SK-N-SH (cell line): Measurements from ENCODE around the gene HDAC7. TPM values are rescaled to one million over a fixed set of nuclear protein-coding genes. Genes with fewer than 3 reads are reported as not detected.

Experiments used
- CTCF ChIA-PET: fragments of 300-600, 350-600 bp; formaldehyde crosslinking; extraction: SDS; loops from one replicate; lab custom pipeline; 2021; lab: Yijun Ruan, JAX
- POLR2A ChIA-PET: fragments of 350-600 bp; sonication (Branson Sonifier 250); formaldehyde crosslinking; extraction: SDS; loops from one replicate; lab custom pipeline; 2020; ENCODE audit warnings: antibody characterized with exemption, inconsistent platforms; lab: Yijun Ruan, JAX
- DNase-seq: peaks from one replicate; pipeline ENCODE4 v3.0.0; 2012
- H2AFZ ChIP-seq: fragments of 200-600 bp; sonication (generic); 2 replicates; pipeline ENCODE4 v1.8.1; 2016; ENCODE audit warnings: antibody characterized with exemption, mild to moderate bottlenecking, low read depth
- H3F3A ChIP-seq: fragments of 200-600 bp; sonication (generic); replicated peaks from 2 replicates; pipeline ENCODE3; 2016; ENCODE audit warnings: antibody characterized with exemption, mild to moderate bottlenecking; ENCODE audit not compliant: insufficient read depth
- H3K27ac ChIP-seq, 2 experiments: fragments of 200-500 bp in 1 of 2; fragments of 200-600 bp in 1 of 2; sonication (Bioruptor generic) in 1 of 2; sonication (generic), shearing (Covaris generic) in 1 of 2; 2 replicates each; pipeline versions ENCODE4 v1.5.1 to v1.6.1; 2014 to 2016; ENCODE audit warnings: low read depth in 2 of 2, inconsistent platforms in 1 of 2, low read length in 1 of 2, mild to moderate bottlenecking in 1 of 2, mixed read lengths in 1 of 2
- H3K27me3 ChIP-seq: fragments of 200-600 bp; sonication (generic), shearing (Covaris generic); 2 replicates; pipeline ENCODE4 v1.6.1; 2016; ENCODE audit warnings: mixed run types; ENCODE audit not compliant: insufficient read depth
- H3K36me3 ChIP-seq, 2 experiments: fragments of 200-500 bp in 1 of 2; fragments of 200-600 bp in 1 of 2; sonication (Bioruptor generic) in 1 of 2; sonication (generic) in 1 of 2; replicated peaks in 1 of 2; 2 replicates each; pipeline versions ENCODE3 to v1.5.1; 2014 to 2016; ENCODE audit warnings: low read length in 1 of 2, mild to moderate bottlenecking in 1 of 2; ENCODE audit not compliant: insufficient read depth in 2 of 2, control insufficient read depth in 1 of 2
- H3K4me1 ChIP-seq, 2 experiments: fragments of 200-500 bp in 1 of 2; fragments of 200-600 bp in 1 of 2; sonication (Bioruptor generic) in 1 of 2; sonication (generic), shearing (Covaris generic) in 1 of 2; 2 replicates each; pipeline versions ENCODE4 v1.5.1 to v1.6.1; 2014 to 2016; ENCODE audit warnings: low read depth in 1 of 2, low read length in 1 of 2, mixed run types in 1 of 2; ENCODE audit not compliant: insufficient read depth in 2 of 2, control insufficient read depth in 1 of 2
- H3K4me2 ChIP-seq: fragments of 200-600 bp; sonication (generic), shearing (Covaris generic); 2 replicates; pipeline ENCODE4 v1.6.1; 2017; ENCODE audit warnings: mixed run types
- H3K4me3 ChIP-seq, 2 experiments: fragments of 200-500 bp in 1 of 2; fragments of 200-600 bp in 1 of 2; sonication (Bioruptor generic) in 1 of 2; sonication (generic), shearing (Covaris generic) in 1 of 2; 2 replicates each; pipeline versions ENCODE4 v1.5.1 to v1.8.1; 2014 to 2016; ENCODE audit warnings: low read depth in 2 of 2, inconsistent platforms in 1 of 2, low read length in 1 of 2, mild to moderate bottlenecking in 1 of 2, mixed read lengths in 1 of 2, moderate library complexity in 1 of 2
- H3K79me2 ChIP-seq: fragments of 200-600 bp; sonication (generic); 2 replicates; pipeline ENCODE4 v1.8.1; 2017; ENCODE audit warnings: mild to moderate bottlenecking; ENCODE audit not compliant: insufficient read depth
- H3K9ac ChIP-seq: fragments of 200-600 bp; sonication (generic); 2 replicates; pipeline ENCODE4 v1.6.1; 2017; ENCODE audit warnings: mixed run types
- H3K9me2 ChIP-seq: fragments of 200-600 bp; sonication (generic); 2 replicates; pipeline ENCODE4 v1.6.1; 2017; ENCODE audit warnings: mixed run types
- H3K9me3 ChIP-seq: fragments of 200-600 bp; sonication (generic); 2 replicates; pipeline ENCODE4 v1.6.1; 2017; ENCODE audit warnings: mixed run types, mild to moderate bottlenecking, moderate library complexity
- H4K20me1 ChIP-seq: fragments of 200-600 bp; sonication (generic); 2 replicates; pipeline ENCODE4 v1.6.1; 2017; ENCODE audit warnings: mild to moderate bottlenecking, mixed run types; ENCODE audit not compliant: insufficient read depth
- ELF1 ChIP-seq: IDR thresholded peaks from 2 replicates; pipeline ENCODE4 v1.4.0; 2012
- EP300 ChIP-seq, 2 experiments: IDR thresholded peaks; 2 replicates each; pipeline versions ENCODE4 v1.4.0 to v1.6.1; 2012; ENCODE audit warnings: borderline replicate concordance in 1 of 2, low read depth in 1 of 2, low read length in 1 of 2
- FOXJ3 ChIP-seq: sonication (generic); formaldehyde crosslinking; IDR thresholded peaks from 2 replicates; pipeline ENCODE4 v1.5.1; 2020; ENCODE audit warnings: mild to moderate bottlenecking, missing genetic modification reagents
- FOXM1 ChIP-seq: IDR thresholded peaks from 2 replicates; pipeline ENCODE4 v1.4.0; 2012; ENCODE audit warnings: low read depth, mild to moderate bottlenecking
- GATA2 ChIP-seq: sonication (generic); formaldehyde crosslinking; IDR thresholded peaks from 2 replicates; pipeline ENCODE4 v1.5.0; 2020; ENCODE audit warnings: mild to moderate bottlenecking, missing genetic modification reagents
- MEF2A ChIP-seq: IDR thresholded peaks from 2 replicates; pipeline ENCODE4 v1.4.0; 2012; ENCODE audit warnings: low read depth, borderline replicate concordance
- NFIC ChIP-seq: IDR thresholded peaks from 2 replicates; pipeline ENCODE4 v1.4.0; 2012; ENCODE audit warnings: borderline replicate concordance
- RAD21 ChIP-seq: IDR thresholded peaks from 2 replicates; pipeline ENCODE4 v1.6.1; 2012; ENCODE audit warnings: mild to moderate bottlenecking, low read length
- RCOR1 ChIP-seq: fragments of 150-350 bp; IDR thresholded peaks from 2 replicates; pipeline ENCODE4 v1.6.1; 2017; ENCODE audit warnings: antibody characterized with exemption, low read length
- RXRA ChIP-seq: IDR thresholded peaks from 2 replicates; pipeline ENCODE4 v1.4.0; 2012; ENCODE audit warnings: low read depth, mild to moderate bottlenecking, borderline replicate concordance
- TAF1 ChIP-seq: IDR thresholded peaks from 2 replicates; pipeline ENCODE4 v1.6.1; 2012; ENCODE audit warnings: low read depth, mild to moderate bottlenecking, low read length, moderate library complexity, borderline replicate concordance
- TCF12 ChIP-seq: IDR thresholded peaks from 2 replicates; pipeline ENCODE4 v1.4.0; 2012
- TEAD4 ChIP-seq: IDR thresholded peaks from 2 replicates; pipeline ENCODE4 v1.4.0; 2012; ENCODE audit warnings: mild to moderate bottlenecking, borderline replicate concordance; ENCODE audit not compliant: insufficient read depth
- YY1 ChIP-seq: IDR thresholded peaks from 2 replicates; pipeline ENCODE4 v1.4.0; 2012; ENCODE audit warnings: low read depth, mild to moderate bottlenecking
- WGBS: methylation state at CpG from one replicate; pipeline ENCODE4 v1.1.6; 2017; ENCODE audit warnings: low lambda C conversion rate; 5-methylcytosine and 5-hydroxymethylcytosine counted together
- polyA plus RNA-seq, 3 experiments: library from polyadenylated mRNA; depleted of rRNA; stranded (reverse); fragments of >200 nt; gene quantifications; 2 replicates each; pipeline ENCODE4 v1.2.3, GENCODE V29; 2012
- TF ChIP-seq, protein P1 (sequence below): fragments of 150-350 bp; IDR thresholded peaks from 2 replicates; pipeline ENCODE4 v1.6.1; 2017; ENCODE audit warnings: antibody characterized with exemption, low read length, low read depth, borderline replicate concordance

Gene HDAC7
- polyA plus RNA-seq, 1 of the 3 experiments (the other 2 are of a cell fraction) = 51.0 TPM

DNA sequence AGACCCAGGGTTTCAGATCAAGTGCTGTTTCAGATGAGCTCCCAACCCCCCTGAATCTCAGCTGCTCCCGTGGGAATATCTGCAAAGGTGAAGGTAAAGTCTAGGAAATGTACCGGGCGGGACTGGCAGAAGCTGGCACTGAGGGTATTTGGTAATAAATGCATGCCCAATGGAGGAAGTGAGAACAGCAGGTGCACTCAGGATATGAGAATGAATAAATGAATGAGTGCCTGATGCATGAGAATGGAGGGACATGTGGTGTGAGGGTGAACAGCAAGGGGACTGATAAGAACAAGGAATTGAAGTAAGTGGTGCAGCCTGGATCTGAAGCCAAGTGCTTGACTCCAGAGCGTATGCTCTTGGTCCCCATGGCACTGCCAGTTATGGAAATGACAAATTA, 72.6 kb downstream of the HDAC7 start:
- CTCF ChIA-PET = interaction anchor here (1.4 to 18.0 kb wide), 4 partner anchors 10 to 33 kb away, joined by 3 to 435 read pairs (median 158); partner anchors contain the start of genes RAPGEF3 and SLC48A1
- no peak overlapping the region for H3K4me2 ChIP-seq
- H3F3A ChIP-seq = no peaks in the 10 kb centered on the region
- no peaks in the 10 kb centered on the region for H3K9me3 ChIP-seq
- no peaks in the 10 kb centered on the region for H3K9me2 ChIP-seq
- no peak for DNase-seq
- peaks cover 0 to 18% of the 10 kb centered on the region in 2 experiments; a peak in 1 of 4 replicates for H3K4me1 ChIP-seq
- TF ChIP-seq FOXJ3 (CRISPR knock-in tag) (no peak), EP300 (IDR thresholded peaks at IDR 0.05; ENCODE audit: borderline replicate concordance in 1 of 2, low read depth in 1 of 2, low read length in 1 of 2) (no peak), GATA2 (CRISPR knock-in tag) (no peak), MEF2A (no peak), RXRA (no peak), FOXM1 (no peak), ELF1 (no peak), TCF12 (no peak), RCOR1 (no peak), TEAD4 (no peak)
- H4K20me1 ChIP-seq = no peaks in the 10 kb centered on the region
- WGBS = 71% methylated on average over 4 of the region's 4 CpGs
- no peaks in the 10 kb centered on the region for H3K79me2 ChIP-seq
- no peak overlapping the region for H3K9ac ChIP-seq
- no peaks in the 10 kb centered on the region for H3K27me3 ChIP-seq
- POLR2A ChIA-PET = no interaction called here
- H3K36me3 ChIP-seq = no peaks in the 10 kb centered on the region
- H2AFZ ChIP-seq = no peak overlapping the region
- no peak overlapping the region for H3K4me3 ChIP-seq
- no peak overlapping the region for H3K27ac ChIP-seq

DNA sequence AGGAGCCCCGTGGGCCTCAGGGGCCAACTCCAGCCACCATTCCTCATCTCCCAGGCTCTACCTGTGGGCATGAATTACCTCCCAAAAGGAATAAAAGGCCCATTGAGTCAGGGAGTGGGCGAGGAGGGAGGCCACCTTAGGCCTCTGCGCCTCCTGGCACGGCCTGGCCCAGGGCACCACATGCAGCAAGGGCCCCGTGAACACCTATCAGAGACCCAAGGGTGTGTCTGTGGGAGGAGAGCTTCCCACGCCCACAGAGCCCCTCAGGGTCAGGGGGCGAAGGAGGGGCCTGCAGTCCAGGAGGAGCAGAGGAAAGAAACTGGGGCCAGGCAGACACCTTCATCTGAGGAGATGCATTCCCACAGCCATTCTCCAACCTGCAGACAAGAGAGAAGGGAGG, 73.2 kb downstream of the HDAC7 start:
- Histone ChIP-seq H3K9me2 (no peaks in the 10 kb centered on the region), H3K9me3 (no peaks in the 10 kb centered on the region), H3K36me3 (no peaks in the 10 kb centered on the region), H3K9ac (no peak overlapping the region), H3K27me3 (no peaks in the 10 kb centered on the region), H3K79me2 (no peaks in the 10 kb centered on the region), H3K4me3 (no peak overlapping the region), H2AFZ (no peak overlapping the region), H3F3A (no peaks in the 10 kb centered on the region), H4K20me1 (no peaks in the 10 kb centered on the region), H3K4me1 (peaks cover 5 to 18% of the 10 kb centered on the region in 2 experiments; a peak in 3 of 4 replicates), H3K27ac (no peak overlapping the region), H3K4me2 (no peak overlapping the region)
- WGBS = 54% methylated on average over 7 of the region's 7 CpGs
- ChIA-PET CTCF (interaction anchor here (1.4 to 18.0 kb wide), 3 partner anchors 10 to 32 kb away, joined by 3 to 435 read pairs (median 313); partner anchors contain the start of genes RAPGEF3 and SLC48A1), POLR2A (no interaction called here)
- no peak for DNase-seq
- TF ChIP-seq NFIC (no peak), TCF12 (no peak), RXRA (no peak), EP300 (IDR thresholded peaks at IDR 0.05; ENCODE audit: borderline replicate concordance in 1 of 2, low read depth in 1 of 2, low read length in 1 of 2) (no peak), RCOR1 (no peak), YY1 (no peak), RAD21 (no peak), TAF1 (no peak)
- TF ChIP-seq, protein P1, sequence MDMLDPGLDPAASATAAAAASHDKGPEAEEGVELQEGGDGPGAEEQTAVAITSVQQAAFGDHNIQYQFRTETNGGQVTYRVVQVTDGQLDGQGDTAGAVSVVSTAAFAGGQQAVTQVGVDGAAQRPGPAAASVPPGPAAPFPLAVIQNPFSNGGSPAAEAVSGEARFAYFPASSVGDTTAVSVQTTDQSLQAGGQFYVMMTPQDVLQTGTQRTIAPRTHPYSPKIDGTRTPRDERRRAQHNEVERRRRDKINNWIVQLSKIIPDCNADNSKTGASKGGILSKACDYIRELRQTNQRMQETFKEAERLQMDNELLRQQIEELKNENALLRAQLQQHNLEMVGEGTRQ = no peak
